ENCODE results near the gene MEPCE.

DNA sequence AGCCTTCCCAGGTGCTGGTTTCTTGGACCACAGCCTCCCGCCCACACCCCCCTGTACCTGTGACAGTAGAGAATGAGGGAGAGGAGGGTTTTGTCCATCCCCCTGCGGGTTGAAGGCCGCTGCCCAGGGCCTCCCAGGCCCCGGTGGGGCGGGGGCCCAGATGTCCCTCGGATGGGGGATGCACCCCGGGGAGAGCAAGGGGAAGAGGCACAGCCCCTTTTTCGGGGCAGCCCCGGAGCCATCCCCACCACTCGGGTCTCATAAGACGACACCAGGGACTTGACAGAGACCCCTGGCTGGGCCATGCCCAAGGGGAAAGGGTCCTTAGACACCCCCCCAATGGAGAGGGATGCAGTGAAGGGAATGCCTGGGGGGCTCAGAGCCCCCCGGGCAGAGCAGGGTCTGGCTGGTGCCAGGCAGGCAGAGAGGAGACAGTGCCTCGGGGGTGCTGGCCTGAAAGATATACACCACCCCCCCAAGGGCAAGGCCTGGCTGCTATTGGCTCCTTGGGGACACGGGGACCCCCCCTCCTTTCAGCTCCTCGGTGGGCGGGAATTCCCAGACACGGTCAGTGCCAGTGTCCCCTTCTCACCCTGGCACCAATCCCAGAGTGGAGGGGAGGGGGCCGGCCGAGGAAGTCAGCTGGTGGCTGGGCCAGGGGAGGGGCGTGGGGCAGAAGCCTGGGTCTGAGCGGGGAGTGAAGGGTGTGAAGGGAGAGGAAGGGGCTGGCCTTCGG is 38.2 kb downstream of the MEPCE start:
- TF ChIP-seq FOXM1 (IDR thresholded peaks at IDR 0.05; ENCODE audit: low read depth, low read length): no peak
- TF ChIP-seq CBX5 (IDR thresholded peaks at IDR 0.05; ENCODE audit: low read depth): no peak
- TF ChIP-seq, protein P1, sequence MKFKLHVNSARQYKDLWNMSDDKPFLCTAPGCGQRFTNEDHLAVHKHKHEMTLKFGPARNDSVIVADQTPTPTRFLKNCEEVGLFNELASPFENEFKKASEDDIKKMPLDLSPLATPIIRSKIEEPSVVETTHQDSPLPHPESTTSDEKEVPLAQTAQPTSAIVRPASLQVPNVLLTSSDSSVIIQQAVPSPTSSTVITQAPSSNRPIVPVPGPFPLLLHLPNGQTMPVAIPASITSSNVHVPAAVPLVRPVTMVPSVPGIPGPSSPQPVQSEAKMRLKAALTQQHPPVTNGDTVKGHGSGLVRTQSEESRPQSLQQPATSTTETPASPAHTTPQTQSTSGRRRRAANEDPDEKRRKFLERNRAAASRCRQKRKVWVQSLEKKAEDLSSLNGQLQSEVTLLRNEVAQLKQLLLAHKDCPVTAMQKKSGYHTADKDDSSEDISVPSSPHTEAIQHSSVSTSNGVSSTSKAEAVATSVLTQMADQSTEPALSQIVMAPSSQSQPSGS (IDR thresholded peaks at IDR 0.05; ENCODE audit: low read length): no peak
- TF ChIP-seq MAX (IDR thresholded peaks at IDR 0.05; ENCODE audit: low read depth, low read length): no peak
- TF ChIP-seq TAF1 (IDR thresholded peaks at IDR 0.05; ENCODE audit: borderline replicate concordance, low read depth, low read length): no peak
- TF ChIP-seq, protein P2, sequence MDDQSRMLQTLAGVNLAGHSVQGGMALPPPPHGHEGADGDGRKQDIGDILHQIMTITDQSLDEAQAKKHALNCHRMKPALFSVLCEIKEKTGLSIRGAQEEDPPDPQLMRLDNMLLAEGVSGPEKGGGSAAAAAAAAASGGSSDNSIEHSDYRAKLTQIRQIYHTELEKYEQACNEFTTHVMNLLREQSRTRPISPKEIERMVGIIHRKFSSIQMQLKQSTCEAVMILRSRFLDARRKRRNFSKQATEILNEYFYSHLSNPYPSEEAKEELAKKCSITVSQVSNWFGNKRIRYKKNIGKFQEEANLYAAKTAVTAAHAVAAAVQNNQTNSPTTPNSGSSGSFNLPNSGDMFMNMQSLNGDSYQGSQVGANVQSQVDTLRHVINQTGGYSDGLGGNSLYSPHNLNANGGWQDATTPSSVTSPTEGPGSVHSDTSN (IDR thresholded peaks at IDR 0.05; ENCODE audit: insufficient replicate concordance, low read depth, low read length): no peak
- no peak for TF ChIP-seq POLR2A (IDR thresholded peaks at IDR 0.05; ENCODE audit: low read depth, low read length)
- TF ChIP-seq, protein P3, sequence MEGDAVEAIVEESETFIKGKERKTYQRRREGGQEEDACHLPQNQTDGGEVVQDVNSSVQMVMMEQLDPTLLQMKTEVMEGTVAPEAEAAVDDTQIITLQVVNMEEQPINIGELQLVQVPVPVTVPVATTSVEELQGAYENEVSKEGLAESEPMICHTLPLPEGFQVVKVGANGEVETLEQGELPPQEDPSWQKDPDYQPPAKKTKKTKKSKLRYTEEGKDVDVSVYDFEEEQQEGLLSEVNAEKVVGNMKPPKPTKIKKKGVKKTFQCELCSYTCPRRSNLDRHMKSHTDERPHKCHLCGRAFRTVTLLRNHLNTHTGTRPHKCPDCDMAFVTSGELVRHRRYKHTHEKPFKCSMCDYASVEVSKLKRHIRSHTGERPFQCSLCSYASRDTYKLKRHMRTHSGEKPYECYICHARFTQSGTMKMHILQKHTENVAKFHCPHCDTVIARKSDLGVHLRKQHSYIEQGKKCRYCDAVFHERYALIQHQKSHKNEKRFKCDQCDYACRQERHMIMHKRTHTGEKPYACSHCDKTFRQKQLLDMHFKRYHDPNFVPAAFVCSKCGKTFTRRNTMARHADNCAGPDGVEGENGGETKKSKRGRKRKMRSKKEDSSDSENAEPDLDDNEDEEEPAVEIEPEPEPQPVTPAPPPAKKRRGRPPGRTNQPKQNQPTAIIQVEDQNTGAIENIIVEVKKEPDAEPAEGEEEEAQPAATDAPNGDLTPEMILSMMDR (IDR thresholded peaks at IDR 0.05 in 2 of 3, conservative IDR thresholded peaks at IDR 0.05 in 1 of 3; ENCODE audit: control insufficient read depth in 2 of 3, extremely low read depth in 1 of 3, insufficient read depth in 1 of 3, low read depth in 3 of 3, low read length in 3 of 3): no peak
- no peak for TF ChIP-seq POLR2AphosphoS5 (IDR thresholded peaks at IDR 0.05; ENCODE audit: low read length)
- no peak for TF ChIP-seq RAD21 (IDR thresholded peaks at IDR 0.05; ENCODE audit: insufficient read depth, low read depth, low read length)
- TF ChIP-seq IKZF1 (conservative IDR thresholded peaks at IDR 0.05): no peak
- no peak for TF ChIP-seq SP1 (IDR thresholded peaks at IDR 0.05; ENCODE audit: low read depth, low read length)
- no peak for TF ChIP-seq MYC (IDR thresholded peaks at IDR 0.05; ENCODE audit: insufficient read depth, insufficient read length, insufficient replicate concordance, low read length, severe bottlenecking)
- TF ChIP-seq ZZZ3 (IDR thresholded peaks at IDR 0.05; ENCODE audit: control insufficient read depth, insufficient read length, low read depth): no peak

All from GM12878 (cell line).